Right atrium auricular region (tissue), 2 donors: ENCODE data around the gene FERMT1. TPM values are rescaled to one million over a fixed set of nuclear protein-coding genes. Genes with fewer than 3 reads are reported as not detected.
"Not testable (repeated sequence)": the region's sequence is repeated elsewhere in the genome, so short reads cannot be mapped to it uniquely, and the experiment has no call there.

Experiments used
- DNase-seq: peaks from one replicate; pipeline ENCODE4 v3.0.0-alpha.2; 2019; ENCODE audit warnings: low spot score
- H3K27ac ChIP-seq, 2 donors: fragments of 200-600 bp; sonication (generic); 1 replicate in 1 of 2; 2 replicates in 1 of 2; pipeline ENCODE4 v1.5.1; 2016 to 2019
- H3K27me3 ChIP-seq, 2 donors: fragments of 200-600 bp; sonication (generic); one replicate each; pipeline versions ENCODE4 v1.5.1 to v1.6.0; 2017 to 2019
- H3K36me3 ChIP-seq: fragments of 200-600 bp; sonication (generic); one replicate; pipeline ENCODE4 v1.5.1; 2016
- H3K4me1 ChIP-seq, 2 donors: fragments of 200-600 bp; sonication (generic); one replicate each; pipeline versions ENCODE4 v1.5.1 to v1.6.0; 2017 to 2019
- H3K4me3 ChIP-seq, 2 donors: fragments of 200-600 bp; sonication (generic); 1 replicate in 1 of 2; 2 replicates in 1 of 2; pipeline ENCODE4 v1.5.1; 2017 to 2019; ENCODE audit warnings: mild to moderate bottlenecking in 1 of 2, moderate library complexity in 1 of 2
- H3K9me3 ChIP-seq, 2 donors: fragments of 200-600 bp; sonication (generic); one replicate each; pipeline ENCODE4 v1.5.1; 2019
- total RNA-seq, 2 donors: library from RNA; depleted of rRNA; stranded (reverse); fragments of >200 nt; gene quantifications; one replicate each; pipeline ENCODE4 v1.1.0, GENCODE V29; 2016
- TF ChIP-seq, protein P1 (sequence below), 2 donors: fragments of 200-600 bp; sonication (generic); IDR thresholded peaks; one replicate each; pipeline ENCODE4 v1.5.1; 2019; ENCODE audit warnings: antibody characterized with exemption in 2 of 2

FERMT1 gene
- total RNA-seq, 2 donors from 2014 or later, result 0.67 to 1.5 TPM

DNA sequence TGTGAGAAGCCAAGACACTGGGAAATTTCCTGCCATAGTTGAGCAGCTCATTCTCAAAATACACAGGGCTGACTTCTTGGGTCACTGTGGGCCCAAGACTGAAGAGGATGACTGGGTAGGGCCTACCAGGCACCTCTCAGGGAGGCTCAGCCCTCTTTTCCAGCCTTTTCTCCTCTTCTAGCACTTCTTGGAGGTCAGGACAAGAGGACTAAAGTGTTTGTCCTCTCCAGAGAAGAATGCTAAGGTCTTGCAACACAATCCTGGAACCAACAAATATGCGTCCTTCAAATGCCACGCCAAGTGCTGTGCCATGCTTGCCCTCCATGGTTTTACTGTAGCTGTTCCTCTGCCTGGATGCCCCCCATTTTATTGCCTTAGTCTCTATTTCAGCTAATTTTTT is 65.7 kb downstream of the FERMT1 start:
- no peaks in the 10 kb centered on the region for H3K27me3 ChIP-seq
- H3K9me3 ChIP-seq, result no peaks in the 10 kb centered on the region
- DNase-seq, result no peak
- no peaks in the 10 kb centered on the region for H3K36me3 ChIP-seq
- no peak overlapping the region for H3K27ac ChIP-seq
- H3K4me3 ChIP-seq, result no peak overlapping the region
- H3K4me1 ChIP-seq, result peaks cover 0 to 6% of the 10 kb centered on the region in 2 donors
- TF ChIP-seq, protein P1, sequence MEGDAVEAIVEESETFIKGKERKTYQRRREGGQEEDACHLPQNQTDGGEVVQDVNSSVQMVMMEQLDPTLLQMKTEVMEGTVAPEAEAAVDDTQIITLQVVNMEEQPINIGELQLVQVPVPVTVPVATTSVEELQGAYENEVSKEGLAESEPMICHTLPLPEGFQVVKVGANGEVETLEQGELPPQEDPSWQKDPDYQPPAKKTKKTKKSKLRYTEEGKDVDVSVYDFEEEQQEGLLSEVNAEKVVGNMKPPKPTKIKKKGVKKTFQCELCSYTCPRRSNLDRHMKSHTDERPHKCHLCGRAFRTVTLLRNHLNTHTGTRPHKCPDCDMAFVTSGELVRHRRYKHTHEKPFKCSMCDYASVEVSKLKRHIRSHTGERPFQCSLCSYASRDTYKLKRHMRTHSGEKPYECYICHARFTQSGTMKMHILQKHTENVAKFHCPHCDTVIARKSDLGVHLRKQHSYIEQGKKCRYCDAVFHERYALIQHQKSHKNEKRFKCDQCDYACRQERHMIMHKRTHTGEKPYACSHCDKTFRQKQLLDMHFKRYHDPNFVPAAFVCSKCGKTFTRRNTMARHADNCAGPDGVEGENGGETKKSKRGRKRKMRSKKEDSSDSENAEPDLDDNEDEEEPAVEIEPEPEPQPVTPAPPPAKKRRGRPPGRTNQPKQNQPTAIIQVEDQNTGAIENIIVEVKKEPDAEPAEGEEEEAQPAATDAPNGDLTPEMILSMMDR (IDR thresholded peaks at IDR 0.05), result no peak

DNA sequence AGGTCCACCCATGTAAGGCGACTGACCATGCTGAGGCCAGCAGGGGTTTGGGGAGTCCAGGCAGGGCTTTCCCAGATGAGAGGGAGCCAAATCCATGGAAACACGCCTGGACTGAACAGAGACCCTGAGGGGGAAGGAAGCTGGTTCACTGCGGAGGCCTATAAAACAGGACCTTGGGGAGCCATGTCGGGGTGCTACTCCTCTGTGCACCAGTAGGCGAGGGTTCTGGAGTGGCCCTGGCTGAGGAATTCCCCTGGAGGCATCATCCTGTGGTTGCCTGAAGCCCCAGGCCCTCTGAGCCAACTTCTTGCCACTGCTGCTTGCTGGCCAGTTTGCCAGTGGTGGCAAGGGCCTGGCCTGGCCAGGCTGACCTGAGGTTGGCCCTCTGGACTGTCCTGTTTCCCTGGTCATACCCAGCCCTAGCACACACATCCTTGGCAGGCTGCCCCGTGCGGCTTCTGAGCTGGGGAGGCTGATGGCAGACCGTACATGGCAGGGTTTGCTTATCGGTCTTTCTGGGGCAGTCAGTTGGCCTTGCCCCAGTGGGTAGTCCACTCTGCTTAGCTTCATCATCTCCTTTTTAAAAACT is 66.8 kb downstream of the FERMT1 start:
- Histone ChIP-seq H3K27me3 (no peaks in the 10 kb centered on the region), H3K4me1 (peaks cover 0 to 13% of the 10 kb centered on the region in 2 donors), H3K4me3 (no peak overlapping the region), H3K27ac (no peak overlapping the region), H3K9me3 (no peaks in the 10 kb centered on the region), H3K36me3 (no peaks in the 10 kb centered on the region)
- TF ChIP-seq, protein P1 (IDR thresholded peaks at IDR 0.05), result no peak
- no peak for DNase-seq

DNA sequence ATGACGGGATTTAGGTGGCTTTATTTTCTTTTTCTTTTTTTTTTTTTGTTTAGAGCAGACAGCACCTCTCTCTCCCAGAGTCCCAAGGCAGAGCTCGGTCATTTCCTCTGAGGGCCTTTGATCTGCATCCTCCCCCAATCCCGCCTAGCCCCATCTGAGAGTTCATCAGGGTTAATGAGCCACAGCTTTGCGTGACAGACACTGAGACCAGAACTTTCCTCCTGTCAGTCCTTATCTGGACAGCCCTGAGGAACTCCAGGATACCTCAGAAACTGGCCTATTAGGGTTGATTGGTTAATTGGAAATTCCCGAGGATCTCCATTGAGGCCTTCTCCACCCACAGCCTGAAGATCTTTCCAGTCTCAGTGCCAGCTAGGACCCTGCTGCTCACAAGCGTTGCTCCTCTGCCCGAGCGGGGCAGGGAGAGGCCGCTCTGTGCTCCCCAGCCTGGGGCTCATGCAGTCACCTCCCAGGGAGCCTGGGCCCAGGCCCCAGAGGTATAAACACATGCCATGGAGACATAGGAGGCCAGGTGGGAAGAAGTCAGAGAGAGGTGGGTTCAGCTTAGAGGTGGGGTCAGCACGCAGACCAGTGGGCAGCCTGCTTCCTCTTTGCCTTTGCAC is 67.6 kb downstream of the FERMT1 start:
- H3K9me3 ChIP-seq, result no peaks in the 10 kb centered on the region
- no peak for DNase-seq
- TF ChIP-seq, protein P1 (IDR thresholded peaks at IDR 0.05), result no peak
- H3K36me3 ChIP-seq, result no peaks in the 10 kb centered on the region
- H3K27ac ChIP-seq, result no peak overlapping the region
- no peak overlapping the region for H3K4me3 ChIP-seq
- peaks cover 0 to 13% of the 10 kb centered on the region in 2 donors for H3K4me1 ChIP-seq
- H3K27me3 ChIP-seq, result no peaks in the 10 kb centered on the region

DNA sequence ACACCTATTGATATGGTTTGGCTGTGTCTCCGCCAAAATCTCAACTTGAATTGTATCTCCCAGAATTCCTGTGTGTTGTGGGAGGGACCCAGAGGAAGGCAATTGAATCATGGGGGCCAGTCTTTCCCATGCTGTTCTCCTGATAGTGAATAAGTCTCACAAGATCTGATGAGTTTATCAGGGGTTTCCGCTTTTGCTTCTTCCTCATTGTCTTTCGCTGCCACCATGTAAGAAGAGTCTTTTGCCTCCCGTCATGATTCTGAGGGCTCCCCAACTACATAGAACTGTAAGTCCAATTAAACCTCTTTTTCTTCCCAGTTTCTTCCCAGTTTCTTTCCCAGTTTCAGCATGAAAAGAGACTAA is 68.2 kb downstream of the FERMT1 start:
- DNase-seq, H3K27ac ChIP-seq, H3K4me3 ChIP-seq, H3K27me3 ChIP-seq, H3K9me3 ChIP-seq, H3K36me3 ChIP-seq: not testable (repeated sequence)
- H3K4me1 ChIP-seq, result peaks cover 0 to 13% of the 10 kb centered on the region in 2 donors

DNA sequence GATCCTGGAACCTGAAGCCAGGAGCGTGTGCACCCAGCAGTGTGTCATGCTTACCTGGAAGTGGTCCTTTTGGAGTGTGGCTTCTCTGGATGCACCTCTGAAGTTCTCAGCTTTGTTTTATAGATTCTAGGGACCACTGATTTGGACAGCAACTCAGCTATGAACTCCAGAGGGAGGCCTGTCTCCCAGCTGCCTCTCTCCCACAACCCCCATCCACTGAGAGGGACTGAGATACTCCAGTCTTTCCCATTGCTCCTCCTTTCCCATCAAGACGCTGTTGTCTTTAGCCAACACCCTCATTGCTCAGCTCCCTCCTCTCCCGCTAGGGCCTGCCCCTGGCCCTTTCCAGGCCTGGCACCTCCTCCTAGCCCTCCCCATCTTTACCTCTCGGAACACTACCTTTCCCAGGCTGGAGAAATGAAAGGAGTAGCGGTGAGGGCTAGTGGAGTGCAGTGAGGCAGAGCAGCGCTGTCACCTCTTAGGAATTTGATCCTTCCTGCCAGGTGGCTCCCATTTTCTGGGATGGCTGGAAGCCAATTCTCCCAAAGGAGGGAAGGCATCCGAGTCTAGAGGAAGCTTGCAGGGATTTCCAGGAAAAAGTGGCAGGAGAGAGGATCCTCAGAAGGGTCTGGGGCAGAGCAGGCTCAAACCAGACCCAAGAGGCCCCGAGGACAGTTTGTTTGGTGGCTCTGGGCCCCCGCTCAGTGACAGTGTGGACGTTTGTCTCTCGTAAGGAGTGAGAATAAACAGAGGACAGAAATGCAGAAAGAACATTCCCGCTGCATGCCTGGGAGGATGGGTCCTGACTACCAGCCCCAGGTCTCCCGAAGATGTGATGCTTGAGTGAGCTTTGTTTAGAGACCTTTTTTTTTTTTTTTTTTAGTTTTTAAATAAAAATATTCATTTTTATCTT is 68.8 kb downstream of the FERMT1 start, which contains the start of gene LRRN4:
LRRN4 (minus strand) TSS at position 285 of the 913 bp plus-strand sequence. CDS start 1,261 bp downstream, outside the sequence.
- Histone ChIP-seq H3K27ac (no peak within 1 kb of the TSS), H3K36me3 (no peaks in the 10 kb centered on the region), H3K27me3 (no peaks in the 10 kb centered on the region), H3K4me3 (peak within 1 kb of the TSS in 1 of 2 donors; percentile 40), H3K4me1 (peaks cover 0 to 13% of the 10 kb centered on the region in 2 donors), H3K9me3 (no peaks in the 10 kb centered on the region)
- TF ChIP-seq, protein P1 (IDR thresholded peaks at IDR 0.05), result no peak
- no peak for DNase-seq
